ENCODE measurements around the gene KCTD20.
"Not testable (repeated sequence)": the region's sequence is repeated elsewhere in the genome, so short reads cannot be mapped to it uniquely, and the experiment has no call there.

The KCTD20 gene

GRCh38 chr6:36444470-36444869, 1.7 kb downstream of the KCTD20 start:
- TF ChIP-seq CTCF (IDR thresholded peaks at IDR 0.05; ENCODE audit: insufficient read depth, low read depth, low read length, missing control alignments) = no peak
- no peak for DNase-seq (ENCODE audit: low read depth)
- peak overlapping the region; percentile 78 for H3K4me3 ChIP-seq (ENCODE audit: low read depth, low read length)

- no peak for TF ChIP-seq CTCF (IDR thresholded peaks at IDR 0.05; ENCODE audit: insufficient read depth, low read depth, low read length, missing control alignments)
- DNase-seq (ENCODE audit: low read depth) = no peak
- no peak overlapping the region for H3K4me3 ChIP-seq (ENCODE audit: low read depth, low read length)
These were observed 2.8 kb downstream of the KCTD20 start for GRCh38 chr6:36445621-36446020.

- not testable (repeated sequence) for H3K4me3 ChIP-seq (ENCODE audit: low read depth, low read length)
These were observed 6.4 kb downstream of the KCTD20 start for GRCh38 chr6:36449173-36449572.

GRCh38 chr6:36452897-36453296, 10.1 kb downstream of the KCTD20 start:
- H3K4me3 ChIP-seq (ENCODE audit: low read depth, low read length); DNase-seq (ENCODE audit: low read depth): not testable (repeated sequence)

More at GRCh38 chr6:36449173-36449572, 6.4 kb downstream of the KCTD20 start:
- DNase-seq (ENCODE audit: low read depth) = not testable (repeated sequence)

GRCh38 chr6:36455486-36456027, 12.8 kb downstream of the KCTD20 start:
- H3K4me3 ChIP-seq (ENCODE audit: low read depth, low read length) = no peak overlapping the region
- no peak for TF ChIP-seq CTCF (IDR thresholded peaks at IDR 0.05; ENCODE audit: insufficient read depth, low read depth, low read length, missing control alignments)
- no peak for DNase-seq (ENCODE audit: low read depth)

GRCh38 chr6:36459501-36459900, 16.7 kb downstream of the KCTD20 start:
- no peak for TF ChIP-seq CTCF (IDR thresholded peaks at IDR 0.05; ENCODE audit: insufficient read depth, low read depth, low read length, missing control alignments)
- H3K4me3 ChIP-seq (ENCODE audit: low read depth, low read length) = no peak overlapping the region
- no peak for DNase-seq (ENCODE audit: low read depth)

GRCh38 chr6:36460916-36461315, 18.1 kb downstream of the KCTD20 start:
- no peak for DNase-seq (ENCODE audit: low read depth)
- no peak overlapping the region for H3K4me3 ChIP-seq (ENCODE audit: low read depth, low read length)
- TF ChIP-seq CTCF (IDR thresholded peaks at IDR 0.05; ENCODE audit: insufficient read depth, low read depth, low read length, missing control alignments) = no peak

- H3K4me3 ChIP-seq (ENCODE audit: low read depth, low read length) = no peak overlapping the region
- no peak for DNase-seq (ENCODE audit: low read depth)
- TF ChIP-seq CTCF (IDR thresholded peaks at IDR 0.05; ENCODE audit: insufficient read depth, low read depth, low read length, missing control alignments) = no peak
These were observed 18.8 kb downstream of the KCTD20 start for GRCh38 chr6:36461646-36462045.

All from GM12865 (cell line).